Measurements from ENCODE around the gene SNRPA. TPM values are rescaled to one million over a fixed set of nuclear protein-coding genes. Genes with fewer than 3 reads are reported as not detected.

Gene SNRPA
- total and polyA plus RNA-seq, 7 donors: 19.2 to 76.1 (median 52.3) TPM

DNA sequence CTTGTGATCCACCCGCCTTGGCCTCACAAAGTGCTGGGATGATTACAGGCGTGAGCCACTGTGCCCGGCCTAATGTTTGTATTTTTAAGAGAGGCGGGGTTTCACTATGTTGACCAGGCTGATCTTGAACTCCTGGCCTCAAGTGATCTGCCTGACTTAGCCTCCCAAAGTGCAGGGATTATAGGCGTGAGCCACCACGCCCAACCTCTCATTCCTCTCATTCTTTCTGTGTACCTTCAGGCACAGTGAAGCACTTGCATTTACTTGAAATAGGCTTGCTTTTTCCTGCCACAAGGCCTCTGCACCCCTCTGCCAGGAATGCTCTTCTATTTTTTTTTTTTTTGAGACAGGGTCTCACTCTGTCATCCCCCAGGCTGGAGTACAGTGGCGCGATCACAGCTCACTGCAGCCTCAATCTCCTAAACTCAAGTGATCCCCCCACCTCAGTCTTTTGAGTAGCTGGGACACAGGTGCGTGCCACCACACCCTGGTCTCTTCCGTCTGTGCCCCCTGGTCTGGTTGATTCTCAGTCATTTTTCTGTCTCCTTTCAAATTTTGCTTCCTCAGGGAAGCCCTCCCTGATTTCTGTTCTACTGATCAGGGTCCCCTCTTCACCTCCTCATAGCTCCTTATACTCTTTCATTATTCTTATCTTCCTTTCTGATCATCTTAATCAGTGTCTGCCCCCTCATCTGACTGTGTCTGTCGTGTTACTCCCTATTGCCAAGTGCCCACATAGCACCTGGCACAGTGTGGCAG lies 15.8 kb upstream of the SNRPA start:
- H3K36me3 ChIP-seq: peaks cover 44 to 98% (median 74%) of the 10 kb centered on the region in 4 donors
- H3K27me3 ChIP-seq: no peaks in the 10 kb centered on the region
- peaks cover 0 to 4% (median 0%) of the 10 kb centered on the region in 4 donors for H3K4me1 ChIP-seq
- H3K4me3 ChIP-seq: no peak overlapping the region
- intact Hi-C loops (cut with DNase I): no loop called here
- H3K27ac ChIP-seq: no peak overlapping the region
- TF ChIP-seq POLR2A (IDR thresholded peaks at IDR 0.05) (no peak), POLR2AphosphoS5 (IDR thresholded peaks at IDR 0.05) (no peak), EP300 (IDR thresholded peaks at IDR 0.05) (no peak)
- TF ChIP-seq, protein P1, sequence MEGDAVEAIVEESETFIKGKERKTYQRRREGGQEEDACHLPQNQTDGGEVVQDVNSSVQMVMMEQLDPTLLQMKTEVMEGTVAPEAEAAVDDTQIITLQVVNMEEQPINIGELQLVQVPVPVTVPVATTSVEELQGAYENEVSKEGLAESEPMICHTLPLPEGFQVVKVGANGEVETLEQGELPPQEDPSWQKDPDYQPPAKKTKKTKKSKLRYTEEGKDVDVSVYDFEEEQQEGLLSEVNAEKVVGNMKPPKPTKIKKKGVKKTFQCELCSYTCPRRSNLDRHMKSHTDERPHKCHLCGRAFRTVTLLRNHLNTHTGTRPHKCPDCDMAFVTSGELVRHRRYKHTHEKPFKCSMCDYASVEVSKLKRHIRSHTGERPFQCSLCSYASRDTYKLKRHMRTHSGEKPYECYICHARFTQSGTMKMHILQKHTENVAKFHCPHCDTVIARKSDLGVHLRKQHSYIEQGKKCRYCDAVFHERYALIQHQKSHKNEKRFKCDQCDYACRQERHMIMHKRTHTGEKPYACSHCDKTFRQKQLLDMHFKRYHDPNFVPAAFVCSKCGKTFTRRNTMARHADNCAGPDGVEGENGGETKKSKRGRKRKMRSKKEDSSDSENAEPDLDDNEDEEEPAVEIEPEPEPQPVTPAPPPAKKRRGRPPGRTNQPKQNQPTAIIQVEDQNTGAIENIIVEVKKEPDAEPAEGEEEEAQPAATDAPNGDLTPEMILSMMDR (IDR thresholded peaks at IDR 0.05): no peak
- no peaks in the 10 kb centered on the region for H3K9me3 ChIP-seq
- 66 to 86% methylated on average over 11 of the region's 11 CpGs for WGBS, 2 donors
- DNase-seq: no peak

DNA sequence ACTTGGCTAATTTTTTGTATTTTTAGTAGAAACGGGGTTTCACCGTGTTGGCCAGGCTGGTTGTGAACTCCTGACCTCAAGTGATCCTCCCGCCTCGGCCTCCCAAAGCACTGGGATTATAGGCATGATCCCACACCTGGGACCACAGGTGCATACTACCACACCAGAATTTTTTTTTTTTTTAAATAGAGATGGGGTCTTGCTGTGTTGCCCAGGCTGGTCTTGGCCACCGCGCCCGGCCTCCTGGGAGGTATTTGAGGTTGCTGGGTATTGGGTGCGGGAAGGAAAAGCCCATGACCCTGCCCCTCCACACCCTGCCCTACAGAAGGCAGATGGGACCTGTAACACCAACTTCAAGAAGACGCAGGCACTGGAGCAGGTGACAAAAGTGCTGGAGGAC lies 14.3 kb upstream of the SNRPA start:
- Histone ChIP-seq H3K4me1 (peaks cover 0 to 16% (median 0%) of the 10 kb centered on the region in 4 donors), H3K4me3 (no peak overlapping the region), H3K27ac (no peak overlapping the region), H3K36me3 (peaks cover 34 to 88% (median 63%) of the 10 kb centered on the region in 4 donors), H3K27me3 (no peaks in the 10 kb centered on the region), H3K9me3 (no peaks in the 10 kb centered on the region)
- 87 to 92% methylated on average over 9 of the region's 9 CpGs for WGBS, 2 donors
- intact Hi-C loops (cut with DNase I): no loop called here
- no peak for DNase-seq
- TF ChIP-seq POLR2AphosphoS5 (IDR thresholded peaks at IDR 0.05) (no peak), EP300 (IDR thresholded peaks at IDR 0.05) (no peak), POLR2A (IDR thresholded peaks at IDR 0.05) (no peak)
- TF ChIP-seq, protein P1 (IDR thresholded peaks at IDR 0.05): no peak

DNA sequence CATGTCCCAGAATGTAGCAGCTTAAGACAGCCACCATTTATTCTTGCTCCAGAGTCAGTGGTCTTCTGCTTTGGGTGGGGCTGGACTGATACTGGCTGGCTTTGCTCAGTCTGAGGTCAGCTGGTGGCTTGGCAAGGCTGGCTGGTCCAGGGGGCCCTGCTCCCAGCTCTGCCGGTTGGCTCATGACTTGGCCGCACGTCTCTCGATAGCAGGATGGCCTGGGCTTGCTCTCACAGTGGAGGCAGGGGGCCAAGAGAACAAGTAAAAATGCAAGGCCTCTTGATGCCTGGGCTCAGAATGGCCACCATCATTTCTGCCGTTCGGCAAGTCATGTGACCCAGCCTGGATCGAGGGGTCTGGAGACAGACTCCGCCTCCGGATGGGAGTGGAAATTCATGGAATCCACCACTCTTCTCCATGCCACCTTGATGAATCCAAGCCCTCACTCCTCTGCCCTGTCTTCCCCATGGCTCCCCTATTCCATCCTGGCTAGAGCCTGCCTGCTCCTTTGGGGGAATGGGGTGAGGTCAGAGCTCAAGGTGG lies 13.8 kb upstream of the SNRPA start:
- no peaks in the 10 kb centered on the region for H3K27me3 ChIP-seq
- intact Hi-C loops (cut with DNase I): no loop called here
- peaks cover 34 to 83% (median 62%) of the 10 kb centered on the region in 4 donors for H3K36me3 ChIP-seq
- H3K4me3 ChIP-seq: no peak overlapping the region
- no peak for TF ChIP-seq EP300 (IDR thresholded peaks at IDR 0.05)
- TF ChIP-seq, protein P1 (IDR thresholded peaks at IDR 0.05): no peak
- TF ChIP-seq POLR2AphosphoS5 (IDR thresholded peaks at IDR 0.05): no peak
- no peak for TF ChIP-seq POLR2A (IDR thresholded peaks at IDR 0.05)
- H3K4me1 ChIP-seq: peaks cover 0 to 16% (median 0%) of the 10 kb centered on the region in 4 donors
- 89 to 94% methylated on average over 9 of the region's 9 CpGs for WGBS, 2 donors
- no peaks in the 10 kb centered on the region for H3K9me3 ChIP-seq
- DNase-seq: no peak
- no peak overlapping the region for H3K27ac ChIP-seq

DNA sequence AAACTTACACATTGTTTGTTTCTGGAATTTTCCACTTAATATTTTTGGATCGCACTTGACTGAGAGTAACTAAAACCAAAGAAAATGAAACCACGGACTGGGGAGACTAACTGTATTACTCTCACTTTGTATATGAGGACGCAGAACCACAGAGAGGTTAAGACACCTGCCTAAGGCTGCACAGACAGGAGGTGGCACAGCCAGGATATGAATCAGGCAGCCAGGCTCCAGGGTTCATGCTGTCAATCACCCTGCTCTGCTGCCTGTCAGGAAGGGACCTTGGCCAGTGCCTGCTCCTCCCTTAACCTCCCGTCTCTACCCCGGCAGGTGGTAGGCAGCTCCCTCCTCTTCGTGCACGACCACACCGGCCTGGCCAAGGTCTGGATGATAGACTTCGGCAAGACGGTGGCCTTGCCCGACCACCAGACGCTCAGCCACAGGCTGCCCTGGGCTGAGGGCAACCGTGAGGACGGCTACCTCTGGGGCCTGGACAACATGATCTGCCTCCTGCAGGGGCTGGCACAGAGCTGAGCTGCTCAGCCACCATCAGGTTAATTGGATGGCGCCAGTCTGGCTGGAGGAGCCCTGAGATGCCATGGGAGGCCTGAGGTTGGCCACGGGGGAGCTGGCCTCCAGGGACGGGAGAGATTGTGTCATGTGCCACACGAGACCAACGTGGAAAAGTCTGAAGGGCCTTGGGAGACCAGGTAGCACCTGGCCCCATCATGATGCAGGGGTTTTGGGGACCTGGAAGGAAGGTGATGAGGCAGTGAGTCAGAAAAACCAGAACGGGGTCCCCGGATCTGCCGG lies 11.8 kb upstream of the SNRPA start:
- no peaks in the 10 kb centered on the region for H3K27me3 ChIP-seq
- TF ChIP-seq POLR2AphosphoS5 (IDR thresholded peaks at IDR 0.05) (no peak), EP300 (IDR thresholded peaks at IDR 0.05) (no peak), POLR2A (IDR thresholded peaks at IDR 0.05) (no peak)
- TF ChIP-seq, protein P1 (IDR thresholded peaks at IDR 0.05): no peak
- H3K4me1 ChIP-seq: peaks cover 0 to 16% (median 0%) of the 10 kb centered on the region in 4 donors
- peak overlapping the region; percentile 45 to 67 (median 56) for H3K27ac ChIP-seq
- intact Hi-C loops (cut with DNase I): no loop called here
- H3K4me3 ChIP-seq: no peak overlapping the region
- peaks cover 25 to 62% (median 49%) of the 10 kb centered on the region in 4 donors for H3K36me3 ChIP-seq
- DNase-seq: no peak
- H3K9me3 ChIP-seq: no peaks in the 10 kb centered on the region
- 83 to 88% methylated on average over 22 of the region's 22 CpGs for WGBS, 2 donors
